CD14-positive monocyte (primary cell): Measurements from ENCODE around the gene KCNJ18. TPM values are rescaled to one million over a fixed set of nuclear protein-coding genes. Genes with fewer than 3 reads are reported as not detected.
"Not testable (repeated sequence)": the region's sequence is repeated elsewhere in the genome, so short reads cannot be mapped to it uniquely, and the experiment has no call there.

Source experiments
- DNase-seq, 3 donors: peaks; one replicate each; pipeline ENCODE4 v3.0.0-alpha.2; 2011 to 2022
- H2AFZ ChIP-seq: 2 replicates; pipeline ENCODE4 v1.6.0; 2012; ENCODE audit warnings: mild to moderate bottlenecking, low read depth, low read length, inconsistent platforms; ENCODE audit not compliant: insufficient read depth, poor library complexity, severe bottlenecking
- H3K27ac ChIP-seq, 2 donors: 1 replicate in 1 of 2; 2 replicates in 1 of 2; pipeline ENCODE4 v1.5.1; 2012 to 2013; ENCODE audit warnings: low read length in 2 of 2, control low read depth in 1 of 2, inconsistent platforms in 1 of 2, low read depth in 1 of 2, mild to moderate bottlenecking in 1 of 2
- H3K27me3 ChIP-seq, 2 donors: one replicate each; pipeline versions ENCODE4 v1.6.0 to v1.6.1; 2011 to 2013; ENCODE audit warnings: low read length in 2 of 2; ENCODE audit not compliant: control insufficient read depth in 2 of 2, insufficient read depth in 2 of 2
- H3K36me3 ChIP-seq, 2 donors: replicated peaks in 1 of 2; 1 replicate in 1 of 2; 2 replicates in 1 of 2; pipeline versions ENCODE4 v1.5.1 to v1.6.1; 2012 to 2013; ENCODE audit warnings: low read length in 2 of 2, control low read depth in 1 of 2, inconsistent platforms in 1 of 2, mild to moderate bottlenecking in 1 of 2; ENCODE audit not compliant: insufficient read depth in 2 of 2, control insufficient read depth in 1 of 2
- H3K4me1 ChIP-seq, 2 donors: 1 replicate in 1 of 2; 2 replicates in 1 of 2; pipeline versions ENCODE4 v1.5.1 to v1.6.1; 2012 to 2013; ENCODE audit warnings: low read length in 2 of 2, control low read depth in 1 of 2, inconsistent platforms in 1 of 2, mild to moderate bottlenecking in 1 of 2, moderate library complexity in 1 of 2; ENCODE audit not compliant: insufficient read depth in 2 of 2, control insufficient read depth in 1 of 2
- H3K4me2 ChIP-seq: replicated peaks from 2 replicates; pipeline ENCODE3; 2012; ENCODE audit warnings: low read length, moderate library complexity, mild to moderate bottlenecking; ENCODE audit not compliant: poor library complexity, severe bottlenecking; ENCODE audit errors: extremely low read depth
- H3K4me3 ChIP-seq, 3 experiments: fragments of 200-600 bp in 1 of 3; sonication (generic) in 1 of 3; replicated peaks in 1 of 3; 1 replicate in 2 of 3; 2 replicates in 1 of 3; pipeline ENCODE4 v1.5.1; 2011 to 2013; ENCODE audit warnings: low read length in 3 of 3, mild to moderate bottlenecking in 3 of 3, control low read depth in 2 of 3, low read depth in 2 of 3, inconsistent platforms in 1 of 3, moderate library complexity in 1 of 3
- H3K79me2 ChIP-seq: 2 replicates; pipeline ENCODE4 v1.6.0; 2012; ENCODE audit warnings: mild to moderate bottlenecking, control low read depth, inconsistent platforms, low read length, moderate library complexity; ENCODE audit not compliant: insufficient read depth
- H3K9ac ChIP-seq: 2 replicates; pipeline ENCODE4 v1.6.0; 2017; ENCODE audit warnings: low read length, mild to moderate bottlenecking; ENCODE audit not compliant: insufficient read depth, poor library complexity, severe bottlenecking
- H3K9me3 ChIP-seq, 2 donors: replicated peaks in 1 of 2; 1 replicate in 1 of 2; 2 replicates in 1 of 2; pipeline versions ENCODE4 v1.5.1 to v1.6.1; 2012 to 2013; ENCODE audit warnings: low read length in 2 of 2, control low read depth in 1 of 2; ENCODE audit not compliant: control insufficient read depth in 1 of 2, insufficient read depth in 1 of 2
- H4K20me1 ChIP-seq: 2 replicates; pipeline ENCODE4 v1.6.0; 2012; ENCODE audit warnings: mild to moderate bottlenecking, low read length, control low read depth, moderate library complexity; ENCODE audit not compliant: insufficient read depth
- H3K27ac Mint-ChIP-seq, 7 donors: one replicate each; pipeline ENCODE4 v1.8.0; 2020; ENCODE audit warnings: mild to moderate bottlenecking in 7 of 7, mixed read lengths in 7 of 7, moderate library complexity in 6 of 7, inconsistent platforms in 2 of 7
- H3K27me3 Mint-ChIP-seq, 3 donors: one replicate each; pipeline ENCODE4 v1.8.0; 2021 to 2022; ENCODE audit warnings: low read depth in 3 of 3, mild to moderate bottlenecking in 3 of 3, mixed read lengths in 3 of 3, moderate library complexity in 3 of 3, inconsistent platforms in 1 of 3
- H3K36me3 Mint-ChIP-seq, 2 donors: one replicate each; pipeline ENCODE4 v1.8.0; 2020; ENCODE audit warnings: mixed read lengths in 2 of 2, inconsistent platforms in 1 of 2, mild to moderate bottlenecking in 1 of 2
- H3K4me1 Mint-ChIP-seq: one replicate; pipeline ENCODE4 v1.8.0; 2020; ENCODE audit warnings: mild to moderate bottlenecking, mixed read lengths
- H3K4me3 Mint-ChIP-seq, 2 donors: one replicate each; pipeline ENCODE4 v1.8.0; 2020; ENCODE audit warnings: mild to moderate bottlenecking in 2 of 2, mixed read lengths in 2 of 2, moderate library complexity in 1 of 2
- H3K9me3 Mint-ChIP-seq, 7 donors: one replicate each; pipeline ENCODE4 v1.8.0; 2020 to 2022; ENCODE audit warnings: mixed read lengths in 7 of 7, mild to moderate bottlenecking in 6 of 7, moderate library complexity in 6 of 7, inconsistent platforms in 2 of 7
- WGBS: methylation state at CpG from one replicate; pipeline ENCODE4 v1.1.5; 2013; ENCODE audit warnings: missing lambda C conversion rate; ENCODE audit not compliant: insufficient coverage; 5-methylcytosine and 5-hydroxymethylcytosine counted together
- intact Hi-C, 2 donors: fragments of 100-400 bp; cut with micrococcal nuclease; formaldehyde crosslinking; loops; one replicate each; pipeline versions ENCODE4 v1.15.0 to v1.15.1; 2023
- polyA plus RNA-seq, 3 donors: library from polyadenylated mRNA; depleted of rRNA in 1 of 3; unstranded in 2 of 3; stranded (reverse) in 1 of 3; fragments of 300-500 nt in 2 of 3; fragments of >200 nt in 1 of 3; fragmentation: Illumina TruSeq in 2 of 3; gene quantifications; 1 replicate in 2 of 3; 2 replicates in 1 of 3; pipeline ENCODE4 v1.2.3, GENCODE V29; 2012 to 2021

KCNJ18 gene
- polyA plus RNA-seq, 3 donors = not detected

DNA sequence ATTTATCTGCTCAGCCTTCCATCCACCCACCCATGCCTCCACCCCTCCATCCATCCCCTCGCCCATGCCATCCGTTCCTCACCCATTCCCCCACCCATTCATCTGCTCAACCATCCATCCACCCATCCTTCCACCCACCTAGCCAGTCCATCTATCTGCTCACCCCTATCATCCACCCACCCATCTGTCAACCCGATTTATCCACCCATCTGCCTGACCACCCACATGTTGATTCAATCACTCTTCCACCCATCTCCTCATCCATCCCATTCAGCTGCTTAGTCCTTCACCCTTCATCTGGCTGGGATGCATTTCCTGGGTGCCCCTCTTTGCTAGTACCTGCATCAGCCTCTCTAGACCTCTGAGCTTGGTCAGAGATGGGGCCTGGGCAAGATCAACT lies 3.9 kb downstream of the KCNJ18 start:
- H3K9me3 Mint-ChIP-seq = peaks cover 0 to 24% (median 13%) of the 10 kb centered on the region in 7 donors
- H3K36me3 Mint-ChIP-seq, H3K27ac ChIP-seq, H3K27ac Mint-ChIP-seq, intact Hi-C loops, H3K4me3 Mint-ChIP-seq, DNase-seq, H3K4me1 ChIP-seq, H2AFZ ChIP-seq, H3K36me3 ChIP-seq, H3K4me2 ChIP-seq, H3K79me2 ChIP-seq, H3K27me3 Mint-ChIP-seq, H3K4me3 ChIP-seq, H3K4me1 Mint-ChIP-seq, H3K27me3 ChIP-seq, H3K9ac ChIP-seq, H4K20me1 ChIP-seq: not testable (repeated sequence)
- peaks cover 7 to 28% of the 10 kb centered on the region in 2 donors for H3K9me3 ChIP-seq
- 92% methylated on average over 1 of the region's 3 CpGs for WGBS

- H3K9ac ChIP-seq, H2AFZ ChIP-seq, H3K36me3 ChIP-seq, H3K27ac ChIP-seq, H3K79me2 ChIP-seq, DNase-seq, H3K27me3 ChIP-seq, H3K27me3 Mint-ChIP-seq, H3K4me1 Mint-ChIP-seq, H3K4me3 ChIP-seq, H3K4me3 Mint-ChIP-seq, intact Hi-C loops, H3K4me1 ChIP-seq, H3K36me3 Mint-ChIP-seq, H3K4me2 ChIP-seq, H4K20me1 ChIP-seq: not testable (repeated sequence)
- peak overlapping the region in 1 of 7 donors; percentile 14 for H3K27ac Mint-ChIP-seq
- peaks cover 0 to 27% (median 13%) of the 10 kb centered on the region in 7 donors for H3K9me3 Mint-ChIP-seq
- 43% methylated on average over 5 of the region's 7 CpGs for WGBS
- H3K9me3 ChIP-seq = peaks cover 7 to 21% of the 10 kb centered on the region in 2 donors
These were observed 4.7 kb downstream of the KCNJ18 start for GRCh38 chr17:21696842-21697507.

DNA sequence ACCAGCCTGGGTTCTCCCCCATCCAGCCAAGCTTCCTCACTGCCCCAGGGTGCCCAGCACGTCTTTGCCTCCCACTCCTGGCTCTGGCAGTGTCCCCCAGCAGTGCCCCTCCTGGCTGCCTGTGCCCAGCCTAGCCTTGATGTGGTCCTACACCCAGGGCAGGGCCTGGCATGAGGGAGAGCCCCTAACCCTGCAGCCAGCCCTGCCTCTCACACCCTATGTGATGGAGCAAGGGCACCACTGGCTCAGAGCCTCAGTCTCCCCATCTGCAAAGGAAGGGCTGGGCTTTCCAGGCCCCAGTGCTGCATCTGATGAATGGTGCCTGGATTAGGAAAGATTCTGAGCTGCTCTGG lies 5.2 kb downstream of the KCNJ18 start:
- DNase-seq, H3K27me3 ChIP-seq: not testable (repeated sequence)

DNA sequence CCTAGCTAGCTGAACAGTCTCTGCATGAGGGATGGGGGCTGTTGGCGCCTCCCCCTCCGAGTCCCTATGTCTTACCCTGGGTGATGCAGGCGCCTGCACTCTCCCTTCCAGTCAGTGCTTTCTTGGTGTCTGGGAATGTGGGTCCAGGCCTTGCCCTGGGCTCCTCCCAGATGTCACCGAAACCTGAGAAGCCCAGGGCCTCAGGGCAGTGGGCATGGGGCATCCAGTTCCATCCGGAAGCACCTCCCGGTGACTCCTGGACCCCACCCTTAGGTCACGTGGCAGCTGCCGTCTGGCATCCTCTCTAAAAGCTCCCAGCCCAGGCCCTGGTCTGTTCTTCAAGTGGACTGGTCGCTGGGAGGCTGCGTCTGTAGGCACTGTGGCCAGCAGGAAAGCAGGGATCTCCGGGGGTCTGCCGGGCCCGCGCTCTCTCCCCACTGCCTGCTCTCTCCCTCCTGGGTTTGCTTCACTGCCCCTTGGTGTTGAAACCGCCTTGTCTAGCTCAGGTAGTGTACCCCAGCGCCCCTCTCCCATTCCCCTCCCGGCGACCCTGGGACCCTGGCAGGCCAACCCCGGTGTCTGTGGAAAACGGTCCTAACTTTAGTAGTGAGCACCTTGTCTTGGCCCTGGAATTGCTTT lies 6.2 kb downstream of the KCNJ18 start:
- H3K9ac ChIP-seq, H3K27ac ChIP-seq, intact Hi-C loops, DNase-seq, H3K4me1 ChIP-seq, H3K27ac Mint-ChIP-seq, H3K4me2 ChIP-seq, H3K4me1 Mint-ChIP-seq, H4K20me1 ChIP-seq, H3K4me3 ChIP-seq, H3K36me3 Mint-ChIP-seq, H3K4me3 Mint-ChIP-seq, H3K79me2 ChIP-seq, H2AFZ ChIP-seq, H3K27me3 ChIP-seq, H3K27me3 Mint-ChIP-seq, H3K36me3 ChIP-seq: not testable (repeated sequence)
- peaks cover 0 to 26% (median 13%) of the 10 kb centered on the region in 7 donors for H3K9me3 Mint-ChIP-seq
- H3K9me3 ChIP-seq = peaks cover 7 to 14% of the 10 kb centered on the region in 2 donors
- WGBS = 96% methylated on average over 6 of the region's 20 CpGs

More for the DNA sequence above, 5.2 kb downstream of the KCNJ18 start:
- H3K4me1 Mint-ChIP-seq, H3K36me3 Mint-ChIP-seq, intact Hi-C loops, H3K36me3 ChIP-seq, H4K20me1 ChIP-seq, H3K27me3 Mint-ChIP-seq, H3K4me2 ChIP-seq, H2AFZ ChIP-seq, H3K4me3 Mint-ChIP-seq, H3K4me1 ChIP-seq, H3K27ac ChIP-seq, H3K9ac ChIP-seq, H3K79me2 ChIP-seq, H3K4me3 ChIP-seq: not testable (repeated sequence)
- H3K9me3 ChIP-seq = peaks cover 7 to 17% of the 10 kb centered on the region in 2 donors
- 65% methylated on average over 1 of the region's 1 CpG for WGBS
- H3K9me3 Mint-ChIP-seq = peaks cover 0 to 30% (median 13%) of the 10 kb centered on the region in 7 donors
- H3K27ac Mint-ChIP-seq = peak overlapping the region in 1 of 7 donors; percentile 14
